ENCODE results near the gene FCER1G.
"Not testable (repeated sequence)": the region's sequence is repeated elsewhere in the genome, so short reads cannot be mapped to it uniquely, and the experiment has no call there.

The FCER1G gene

GRCh38 chr1:161235957-161236775, 21.1 kb downstream of the FCER1G start:
- DNase-seq: no peak

GRCh38 chr1:161238039-161238473, 23.0 kb downstream of the FCER1G start, which contains the start of gene NR1I3:
TSS of gene NR1I3 (minus strand) at chr1:161238203. CDS start at chr1:161236565, 1,638 bp downstream.
- DNase-seq: no peak

GRCh38 chr1:161241682-161242081, 26.6 kb downstream of the FCER1G start:
- no peak for DNase-seq

- no peak for DNase-seq
These were observed 27.2 kb downstream of the FCER1G start for GRCh38 chr1:161242313-161242712.

- no peak for DNase-seq
These were observed 29.8 kb downstream of the FCER1G start for GRCh38 chr1:161244888-161245287.

GRCh38 chr1:161250100-161250499, 35.0 kb downstream of the FCER1G start:
- DNase-seq: not testable (repeated sequence)

- no peak for DNase-seq
These were observed 35.7 kb downstream of the FCER1G start for GRCh38 chr1:161250829-161251228.

GRCh38 chr1:161251579-161251978, 36.5 kb downstream of the FCER1G start:
- no peak for DNase-seq

GRCh38 chr1:161255302-161255701, 40.2 kb downstream of the FCER1G start:
- DNase-seq: not testable (repeated sequence)

GRCh38 chr1:161255955-161256520, 40.9 kb downstream of the FCER1G start:
- not testable (repeated sequence) for DNase-seq

GRCh38 chr1:161257109-161257508, 42.0 kb downstream of the FCER1G start:
- DNase-seq: not testable (repeated sequence)

GRCh38 chr1:161258439-161259344, 43.6 kb downstream of the FCER1G start, which contains the start of gene PCP4L1:
TSS of gene PCP4L1 (plus strand) at chr1:161258745. CDS start at chr1:161258975, 230 bp downstream.
- peak; percentile 41 to 53 for DNase-seq

GRCh38 chr1:161259345-161259702, 44.2 kb downstream of the FCER1G start:
- DNase-seq: no peak

- DNase-seq: no peak
These were observed 44.7 kb downstream of the FCER1G start for GRCh38 chr1:161259765-161260164.

- DNase-seq: no peak
These were observed 45.5 kb downstream of the FCER1G start for GRCh38 chr1:161260376-161261260.

GRCh38 chr1:161261261-161262235, 46.5 kb downstream of the FCER1G start:
- no peak for DNase-seq

GRCh38 chr1:161265305-161265704, 50.2 kb downstream of the FCER1G start:
- DNase-seq: no peak

- no peak for DNase-seq
These were observed 51.1 kb downstream of the FCER1G start for GRCh38 chr1:161266202-161266601.

- no peak for DNase-seq
These were observed 51.7 kb downstream of the FCER1G start for GRCh38 chr1:161266836-161267235.

GRCh38 chr1:161267321-161267720, 52.2 kb downstream of the FCER1G start:
- DNase-seq: no peak
